Islet precursor cell (in vitro differentiated cells): ENCODE results near the gene GTF3C1.
"Not testable (repeated sequence)": the region's sequence is repeated elsewhere in the genome, so short reads cannot be mapped to it uniquely, and the experiment has no call there.

Experiments used
- DNase-seq: peaks from one replicate; pipeline ENCODE4 v3.0.0-alpha.2; 2018

The GTF3C1 gene

GRCh38 chr16:27460663-27461482, 88.8 kb downstream of the GTF3C1 start:
- DNase-seq, result no peak

- no peak for DNase-seq
Observed at GRCh38 chr16:27460213-27460612, 89.5 kb downstream of the GTF3C1 start.

GRCh38 chr16:27458987-27459688, 90.6 kb downstream of the GTF3C1 start:
- DNase-seq, result no peak

DNA sequence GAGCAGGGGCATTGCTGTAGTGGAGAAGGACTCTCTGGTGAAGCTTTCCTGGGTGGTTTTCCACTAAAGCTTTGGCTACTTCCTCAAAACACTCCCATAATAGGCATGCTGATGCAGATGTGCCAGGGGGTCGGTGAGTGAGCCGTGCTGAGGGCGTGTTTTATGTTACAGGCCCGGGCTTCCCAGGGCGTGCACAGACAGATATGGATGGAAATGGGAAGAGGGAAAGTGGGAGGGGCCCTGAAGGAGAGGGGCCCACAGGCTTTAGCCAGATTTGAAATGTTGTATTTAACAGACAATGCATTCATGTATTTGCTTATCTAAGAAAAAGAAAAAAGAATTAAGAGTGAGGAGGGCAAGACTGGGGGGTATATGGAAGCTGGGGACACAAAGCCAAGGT, 91.5 kb downstream of the GTF3C1 start:
- no peak for DNase-seq

GRCh38 chr16:27457605-27457900, 92.2 kb downstream of the GTF3C1 start:
- not testable (repeated sequence) for DNase-seq

- DNase-seq, result no peak
Observed at GRCh38 chr16:27455700-27456099, 94.0 kb downstream of the GTF3C1 start.

GRCh38 chr16:27453494-27453825, 96.3 kb downstream of the GTF3C1 start:
- no peak for DNase-seq

DNA sequence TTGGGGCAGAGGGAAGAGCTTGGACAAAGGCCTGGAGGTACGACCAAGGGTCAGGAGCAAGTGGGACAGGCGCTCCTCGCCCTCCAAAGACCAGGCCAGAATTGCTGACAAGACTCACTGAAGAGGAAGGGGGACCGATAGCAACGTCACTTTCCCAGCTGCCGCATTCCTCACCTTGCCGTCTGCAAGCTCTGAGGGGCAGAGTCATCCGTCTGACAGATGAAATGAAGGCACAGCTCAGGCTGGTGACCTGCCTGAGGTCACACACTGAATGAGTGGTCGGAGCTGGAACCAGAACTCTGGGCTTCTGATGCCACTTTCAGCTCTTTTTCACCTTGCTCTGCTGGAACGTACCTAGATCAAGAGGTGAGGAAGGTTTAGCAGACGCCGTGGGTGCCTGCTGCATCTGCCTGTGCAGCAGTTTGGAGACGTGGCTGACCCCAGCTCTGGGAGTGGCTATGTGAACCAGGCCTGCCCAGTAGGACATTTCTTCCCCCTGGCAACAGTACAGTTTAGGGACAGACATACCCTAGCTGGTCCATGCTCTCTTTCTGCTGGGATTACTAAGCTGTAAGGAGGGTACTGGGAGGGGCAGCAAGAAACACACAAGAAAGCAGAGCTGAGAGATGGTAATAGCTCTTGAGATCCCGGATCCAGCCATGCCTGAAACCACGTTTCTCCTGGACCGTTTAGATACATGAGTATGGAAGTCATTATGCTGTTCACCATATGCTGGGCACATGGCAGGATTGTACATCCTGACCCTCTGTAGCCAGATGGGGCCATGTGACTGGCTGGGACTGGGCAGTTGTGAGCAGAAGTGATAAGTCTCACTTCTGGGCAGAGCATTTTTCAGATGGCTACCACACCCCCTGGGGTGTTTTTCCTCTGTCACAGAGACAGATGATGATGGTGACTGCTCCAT, 96.9 kb downstream of the GTF3C1 start:
- DNase-seq, result peak; percentile 71

GRCh38 chr16:27450196-27450549, 99.5 kb downstream of the GTF3C1 start:
- no peak for DNase-seq

- no peak for DNase-seq
Observed at GRCh38 chr16:27449434-27450195, 100.1 kb downstream of the GTF3C1 start.

DNA sequence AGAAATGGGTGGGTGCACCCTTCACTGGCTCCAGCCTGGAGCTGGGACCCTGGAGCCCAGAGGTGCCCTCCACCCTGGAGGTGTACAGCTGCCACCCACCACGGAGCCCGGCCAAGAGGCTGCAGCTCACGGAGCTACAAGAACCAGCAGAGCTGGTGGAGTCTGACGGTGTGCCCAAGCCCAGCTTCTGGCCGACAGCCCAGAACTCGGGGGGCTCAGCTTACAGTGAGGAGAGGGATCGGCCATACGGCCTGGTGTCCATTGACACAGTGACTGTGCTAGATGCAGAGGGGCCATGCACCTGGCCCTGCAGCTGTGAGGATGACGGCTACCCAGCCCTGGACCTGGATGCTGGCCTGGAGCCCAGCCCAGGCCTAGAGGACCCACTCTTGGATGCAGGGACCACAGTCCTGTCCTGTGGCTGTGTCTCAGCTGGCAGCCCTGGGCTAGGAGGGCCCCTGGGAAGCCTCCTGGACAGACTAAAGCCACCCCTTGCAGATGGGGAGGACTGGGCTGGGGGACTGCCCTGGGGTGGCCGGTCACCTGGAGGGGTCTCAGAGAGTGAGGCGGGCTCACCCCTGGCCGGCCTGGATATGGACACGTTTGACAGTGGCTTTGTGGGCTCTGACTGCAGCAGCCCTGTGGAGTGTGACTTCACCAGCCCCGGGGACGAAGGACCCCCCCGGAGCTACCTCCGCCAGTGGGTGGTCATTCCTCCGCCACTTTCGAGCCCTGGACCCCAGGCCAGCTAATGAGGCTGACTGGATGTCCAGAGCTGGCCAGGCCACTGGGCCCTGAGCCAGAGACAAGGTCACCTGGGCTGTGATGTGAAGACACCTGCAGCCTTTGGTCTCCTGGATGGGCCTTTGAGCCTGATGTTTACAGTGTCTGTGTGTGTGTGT, 100.9 kb downstream of the GTF3C1 start:
- DNase-seq, result no peak

GRCh38 chr16:27447301-27447700, 102.4 kb downstream of the GTF3C1 start:
- no peak for DNase-seq

DNA sequence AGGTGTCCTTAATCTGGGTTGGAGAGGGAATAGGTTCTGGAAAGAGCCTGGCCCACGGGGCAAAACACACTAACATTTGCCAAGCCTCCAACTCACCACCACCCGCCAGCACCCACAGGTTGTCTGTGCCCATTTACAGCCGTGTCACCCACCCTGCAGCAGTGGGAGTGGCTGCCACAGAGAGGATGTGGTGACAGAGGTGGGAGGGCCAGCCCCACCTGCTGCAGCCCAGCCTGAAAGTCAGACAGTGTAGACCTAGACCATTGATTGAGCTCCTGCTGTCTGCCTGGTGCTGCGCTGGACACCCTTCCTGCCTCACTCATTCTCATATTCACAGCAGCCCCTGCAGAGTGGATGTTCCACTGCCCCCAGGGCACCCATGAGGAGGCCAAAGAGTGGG, 103.0 kb downstream of the GTF3C1 start:
- DNase-seq, result no peak

GRCh38 chr16:27445502-27446175, 104.1 kb downstream of the GTF3C1 start:
- DNase-seq, result peak; percentile 15

DNA sequence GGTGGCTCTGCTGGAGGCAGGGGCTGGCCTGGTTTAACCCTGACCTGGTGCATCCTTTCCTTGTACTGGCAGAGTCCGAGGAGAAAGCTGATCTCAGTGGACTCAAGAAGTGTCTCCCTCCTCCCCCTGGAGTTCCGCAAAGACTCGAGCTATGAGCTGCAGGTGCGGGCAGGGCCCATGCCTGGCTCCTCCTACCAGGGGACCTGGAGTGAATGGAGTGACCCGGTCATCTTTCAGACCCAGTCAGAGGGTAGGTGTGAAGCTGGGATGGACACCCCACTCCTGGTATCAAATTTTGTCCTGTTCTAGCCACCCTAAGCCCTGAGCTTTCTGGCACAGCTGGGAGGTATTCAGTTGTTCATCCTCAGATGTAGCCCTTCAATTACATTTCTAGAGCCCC, 105.2 kb downstream of the GTF3C1 start:
- no peak for DNase-seq

GRCh38 chr16:27444015-27444414, 105.7 kb downstream of the GTF3C1 start:
- peak; percentile 43 for DNase-seq

GRCh38 chr16:27441998-27442397, 107.7 kb downstream of the GTF3C1 start:
- peak; percentile 19 for DNase-seq

- DNase-seq, result peak; percentile 19
Observed at GRCh38 chr16:27441276-27441675, 108.4 kb downstream of the GTF3C1 start.

- peak; percentile 52 for DNase-seq
Observed at GRCh38 chr16:27439271-27440018, 110.3 kb downstream of the GTF3C1 start.

- DNase-seq, result peak; percentile 2
Observed at GRCh38 chr16:27437946-27438345, 111.8 kb downstream of the GTF3C1 start.
